GM12878 (cell line): ENCODE measurements around the gene GTF2H1. TPM values are rescaled to one million over a fixed set of nuclear protein-coding genes. Genes with fewer than 3 reads are reported as not detected.

Experiments used
- ATAC-seq: fragments of 200-7000 bp; cut with Tn5 transposase; 3 replicates; pipeline ENCODE4 v1.9.1; 2020; ENCODE audit warnings: mild to moderate bottlenecking, moderate library complexity
- BruUV-seq: library from RNA; stranded (reverse); fragments of 400-500 nt; replicated peaks from 2 replicates; lab custom pipeline; 2021; lab: Mats Ljungman, UMichigan
- CTCF ChIA-PET: fragments of 300-600 bp; sonication (Branson Sonifier 250); formaldehyde crosslinking; extraction: SDS; loops from one replicate; lab custom pipeline; 2021; ENCODE audit warnings: inconsistent platforms; lab: Yijun Ruan, JAX
- POLR2A ChIA-PET: fragments of 350-600 bp; formaldehyde crosslinking; extraction: SDS; loops from one replicate; lab custom pipeline; 2021; ENCODE audit warnings: inconsistent platforms; lab: Charles Lee
- RAD21 ChIA-PET: fragments of 300-600 bp; sonication (Branson Sonifier 250); formaldehyde crosslinking; loops from one replicate; lab custom pipeline; 2023; ENCODE audit warnings: antibody characterized with exemption; ENCODE audit not compliant: unreplicated experiment; lab: Charles Lee
- SMC1A ChIA-PET: fragments of 300-600 bp; sonication (Branson Sonifier 250); formaldehyde crosslinking; loops from one replicate; lab custom pipeline; 2023; ENCODE audit not compliant: unreplicated experiment, uncharacterized antibody; lab: Charles Lee
- DNase-seq: peaks from one replicate; pipeline ENCODE4 v3.0.0-alpha.2; 2011; ENCODE audit warnings: low read depth, low spot score
- FAIRE-seq: peaks from 3 replicates; lab custom pipeline; 2011; peaks lifted over from hg19 to GRCh38; lab: Jason Lieb, UNC
- H2AFZ ChIP-seq: 2 replicates; pipeline ENCODE4 v1.6.0; 2011; ENCODE audit warnings: low read depth, low read length, control low read depth; ENCODE audit not compliant: control insufficient read depth
- H3K27ac ChIP-seq: 2 replicates; pipeline ENCODE4 v1.5.1; 2011; ENCODE audit warnings: control low read depth; ENCODE audit not compliant: control insufficient read depth, insufficient read depth
- H3K27me3 ChIP-seq, 2 experiments: replicated peaks in 1 of 2; 2 replicates each; pipeline versions ENCODE4 v1.6.0 to v1.6.1; 2011; ENCODE audit warnings: low read length in 1 of 2; ENCODE audit not compliant: control insufficient read depth in 2 of 2, insufficient read depth in 2 of 2
- H3K36me3 ChIP-seq, 2 experiments: 2 replicates each; pipeline ENCODE4 v1.5.1; 2011; ENCODE audit warnings: low read length in 1 of 2; ENCODE audit not compliant: control insufficient read depth in 2 of 2, insufficient read depth in 2 of 2
- H3K4me1 ChIP-seq: 2 replicates; pipeline ENCODE4 v1.6.1; 2011; ENCODE audit warnings: mild to moderate bottlenecking, low read length, moderate library complexity, mixed read lengths; ENCODE audit not compliant: control insufficient read depth, insufficient read depth
- H3K4me2 ChIP-seq: 2 replicates; pipeline ENCODE4 v1.6.0; 2011; ENCODE audit warnings: control low read depth; ENCODE audit not compliant: control insufficient read depth, insufficient read depth
- H3K4me3 ChIP-seq: fragments of 200-600 bp; sonication (generic); 2 replicates; pipeline ENCODE4 v1.5.1; 2016
- H3K79me2 ChIP-seq: 2 replicates; pipeline ENCODE4 v1.6.0; 2011; ENCODE audit warnings: low read length; ENCODE audit not compliant: control insufficient read depth, insufficient read depth
- H3K9ac ChIP-seq: 2 replicates; pipeline ENCODE4 v1.8.0; 2011; ENCODE audit warnings: low read length, control low read depth, mixed read lengths; ENCODE audit not compliant: control insufficient read depth, insufficient read depth
- H3K9me3 ChIP-seq: replicated peaks from 3 replicates; pipeline ENCODE4 v1.5.1; 2011; ENCODE audit warnings: mild to moderate bottlenecking, low read length; ENCODE audit not compliant: control insufficient read depth, insufficient read depth
- H4K20me1 ChIP-seq: 2 replicates; pipeline ENCODE4 v1.6.0; 2011; ENCODE audit not compliant: control insufficient read depth, insufficient read depth
- GATAD2B ChIP-seq: fragments of 450-650 bp; conservative IDR thresholded peaks from 2 replicates; pipeline ENCODE4 v1.6.1; 2017; ENCODE audit warnings: low read depth, mild to moderate bottlenecking, moderate library complexity
- IRF4 ChIP-seq: IDR thresholded peaks from 2 replicates; pipeline ENCODE4 v1.6.1; 2011; ENCODE audit warnings: low read depth, low read length
- RELB ChIP-seq: fragments of 450-650 bp; IDR thresholded peaks from 2 replicates; pipeline ENCODE4 v1.6.1; 2017; ENCODE audit warnings: low read depth, mild to moderate bottlenecking, moderate library complexity
- STAT1 ChIP-seq: fragments of 450-650 bp; conservative IDR thresholded peaks from 2 replicates; pipeline ENCODE4 v1.6.1; 2014; ENCODE audit warnings: antibody characterized with exemption, mild to moderate bottlenecking
- TBL1XR1 ChIP-seq: IDR thresholded peaks from 2 replicates; pipeline ENCODE4 v1.6.1; 2012; ENCODE audit warnings: low read depth, low read length, improper control_type of control experiment
- TCF3 ChIP-seq: IDR thresholded peaks from 2 replicates; pipeline ENCODE4 v1.6.1; 2012; ENCODE audit warnings: low read depth, mild to moderate bottlenecking, low read length, borderline replicate concordance; ENCODE audit not compliant: insufficient read depth
- WGBS: methylation state at CpG from one replicate; pipeline ENCODE4 v1.1.6; 2016; ENCODE audit warnings: low lambda C conversion rate; ENCODE audit not compliant: insufficient replicate concordance, insufficient coverage; ENCODE audit errors: missing lambda C conversion rate; 5-methylcytosine and 5-hydroxymethylcytosine counted together
- in situ Hi-C: fragments of 300-500 bp; cut with MboI; formaldehyde crosslinking; loops from 9 replicates; pipeline ENCODE4 v1.14.3; 2018; ENCODE audit warnings: mixed read lengths
- intact Hi-C: fragments of 100-400 bp; cut with micrococcal nuclease; formaldehyde crosslinking; loops from one replicate; pipeline ENCODE4 v1.14.2; 2022; ENCODE audit not compliant: unreplicated experiment
- polyA plus RNA-seq, 11 experiments: library from polyadenylated mRNA; depleted of rRNA in 4 of 11; unstranded in 6 of 11; stranded (reverse) in 5 of 11; fragments of >200 nt; fragmentation: Nextera tagmentation in 4 of 11; fragmentation: Illumina TruSeq in 1 of 11; extraction: Ambion mirVana in 4 of 11; extraction: Trizol in 1 of 11; gene quantifications; 1 replicate in 1 of 11; 2 replicates in 10 of 11; pipeline versions ENCODE4 v1.2.1 to v1.2.3, GENCODE V29; 2011 to 2016; ENCODE audit warnings: inconsistent platforms in 2 of 11, missing spikeins in 2 of 11, low read depth in 1 of 11
- total RNA-seq, 4 experiments: library from RNA; depleted of rRNA in 3 of 4; stranded (reverse); fragments of >200 nt in 3 of 4; fragmentation: Illumina TruSeq in 1 of 4; extraction: Trizol in 1 of 4; gene quantifications; 2 replicates each; pipeline versions ENCODE4 v1.2.1 to v1.2.3, GENCODE V29; 2013 to 2021
- TF ChIP-seq, protein P1 (sequence below): IDR thresholded peaks from 2 replicates; pipeline ENCODE4 v1.6.1; 2012; ENCODE audit warnings: improper control_type of control experiment, low read depth, low read length; ENCODE audit not compliant: insufficient replicate concordance

GTF2H1 gene
- total and polyA plus RNA-seq, 10 of the 15 experiments (the other 5 are each of a cell fraction or from before 2014, with no cell fraction given): 36.7 to 68.8 (median 46.6) TPM

GRCh38 chr11:18309691-18310090, 12.7 kb upstream of the GTF2H1 start:
- Histone ChIP-seq H4K20me1 (no peaks in the 10 kb centered on the region), H2AFZ (no peak overlapping the region), H3K27ac (no peak overlapping the region), H3K9ac (no peak overlapping the region), H3K4me1 (peaks cover 22% of the 10 kb centered on the region), H3K4me2 (no peak overlapping the region), H3K27me3 (no peaks in the 10 kb centered on the region), H3K36me3 (peaks cover 2 to 32% of the 10 kb centered on the region in 2 experiments), H3K4me3 (no peak overlapping the region), H3K9me3 (no peaks in the 10 kb centered on the region), H3K79me2 (peaks cover 24% of the 10 kb centered on the region)
- ChIA-PET POLR2A (interaction anchor here (0.6 kb wide), 1 partner anchor 29 kb away, joined by 4 read pairs; no protein-coding TSS in a partner anchor), RAD21 (no interaction called here), SMC1A (interaction anchor here (2.0 to 5.3 kb wide), 2 partner anchors 11 to 15 kb away, joined by 6 to 29 read pairs; partner anchors contain the start of genes GTF2H1 and HPS5), CTCF (interaction anchor here (1.1 to 1.2 kb wide), 2 partner anchors 91 to 94 kb away, joined by 3 read pairs; no protein-coding TSS in a partner anchor)
- intact Hi-C loops: no loop called here
- no peak for DNase-seq
- in situ Hi-C loops: no loop called here
- no peak for ATAC-seq
- BruUV-seq: no TSS peak
- no peak for FAIRE-seq
- WGBS: 97% methylated on average over 5 of the region's 5 CpGs
- TF ChIP-seq STAT1 (no peak), TBL1XR1 (no peak), GATAD2B (no peak)

- ATAC-seq (peak; percentile 84), FAIRE-seq (peak; percentile 90), DNase-seq (peak; percentile 70)
- 0 out of 2 replicates have a peak overlapping the region, but pooled peaks have one; percentile 21 for H3K4me2 ChIP-seq
- no peaks in the 10 kb centered on the region for H3K9me3 ChIP-seq
- H3K4me3 ChIP-seq: no peak overlapping the region
- no peaks in the 10 kb centered on the region for H3K27me3 ChIP-seq
- POLR2A ChIA-PET: interaction anchor here (2.4 kb wide), 1 partner anchor 11 kb away, joined by 13 read pairs; the partner anchor contains the start of genes GTF2H1 and HPS5
- H3K27ac ChIP-seq: peak overlapping the region; percentile 47
- no peak overlapping the region for H2AFZ ChIP-seq
- intact Hi-C loops: no loop called here
- in situ Hi-C loops: no loop called here
- SMC1A ChIA-PET: interaction anchor here (0.8 to 3.9 kb wide), 4 partner anchors 10 to 47 kb away, joined by 3 to 29 read pairs (median 3); partner anchors contain the start of gene HPS5
- peaks cover 22% of the 10 kb centered on the region for H3K4me1 ChIP-seq
- no peaks in the 10 kb centered on the region for H4K20me1 ChIP-seq
- BruUV-seq: no TSS peak
- CTCF ChIA-PET: interaction anchor here (0.9 to 1.8 kb wide), 6 partner anchors 9 to 333 kb away, joined by 3 to 7 read pairs (median 4); no protein-coding TSS in a partner anchor
- WGBS: 41% methylated on average over 6 of the region's 6 CpGs
- RAD21 ChIA-PET: interaction anchor here (1.3 to 6.1 kb wide), 2 partner anchors 9 to 67 kb away, joined by 4 to 29 read pairs; no protein-coding TSS in a partner anchor
- peaks cover 31% of the 10 kb centered on the region for H3K79me2 ChIP-seq
- peaks cover 2 to 30% of the 10 kb centered on the region in 2 experiments for H3K36me3 ChIP-seq
- no peak overlapping the region for H3K9ac ChIP-seq
- peak; percentile 45; the same call in 1 of the 2 replicates for TF ChIP-seq IRF4
- TF ChIP-seq GATAD2B: peak; percentile 30; the same call in 1 of the 2 replicates
- TF ChIP-seq, protein P1, sequence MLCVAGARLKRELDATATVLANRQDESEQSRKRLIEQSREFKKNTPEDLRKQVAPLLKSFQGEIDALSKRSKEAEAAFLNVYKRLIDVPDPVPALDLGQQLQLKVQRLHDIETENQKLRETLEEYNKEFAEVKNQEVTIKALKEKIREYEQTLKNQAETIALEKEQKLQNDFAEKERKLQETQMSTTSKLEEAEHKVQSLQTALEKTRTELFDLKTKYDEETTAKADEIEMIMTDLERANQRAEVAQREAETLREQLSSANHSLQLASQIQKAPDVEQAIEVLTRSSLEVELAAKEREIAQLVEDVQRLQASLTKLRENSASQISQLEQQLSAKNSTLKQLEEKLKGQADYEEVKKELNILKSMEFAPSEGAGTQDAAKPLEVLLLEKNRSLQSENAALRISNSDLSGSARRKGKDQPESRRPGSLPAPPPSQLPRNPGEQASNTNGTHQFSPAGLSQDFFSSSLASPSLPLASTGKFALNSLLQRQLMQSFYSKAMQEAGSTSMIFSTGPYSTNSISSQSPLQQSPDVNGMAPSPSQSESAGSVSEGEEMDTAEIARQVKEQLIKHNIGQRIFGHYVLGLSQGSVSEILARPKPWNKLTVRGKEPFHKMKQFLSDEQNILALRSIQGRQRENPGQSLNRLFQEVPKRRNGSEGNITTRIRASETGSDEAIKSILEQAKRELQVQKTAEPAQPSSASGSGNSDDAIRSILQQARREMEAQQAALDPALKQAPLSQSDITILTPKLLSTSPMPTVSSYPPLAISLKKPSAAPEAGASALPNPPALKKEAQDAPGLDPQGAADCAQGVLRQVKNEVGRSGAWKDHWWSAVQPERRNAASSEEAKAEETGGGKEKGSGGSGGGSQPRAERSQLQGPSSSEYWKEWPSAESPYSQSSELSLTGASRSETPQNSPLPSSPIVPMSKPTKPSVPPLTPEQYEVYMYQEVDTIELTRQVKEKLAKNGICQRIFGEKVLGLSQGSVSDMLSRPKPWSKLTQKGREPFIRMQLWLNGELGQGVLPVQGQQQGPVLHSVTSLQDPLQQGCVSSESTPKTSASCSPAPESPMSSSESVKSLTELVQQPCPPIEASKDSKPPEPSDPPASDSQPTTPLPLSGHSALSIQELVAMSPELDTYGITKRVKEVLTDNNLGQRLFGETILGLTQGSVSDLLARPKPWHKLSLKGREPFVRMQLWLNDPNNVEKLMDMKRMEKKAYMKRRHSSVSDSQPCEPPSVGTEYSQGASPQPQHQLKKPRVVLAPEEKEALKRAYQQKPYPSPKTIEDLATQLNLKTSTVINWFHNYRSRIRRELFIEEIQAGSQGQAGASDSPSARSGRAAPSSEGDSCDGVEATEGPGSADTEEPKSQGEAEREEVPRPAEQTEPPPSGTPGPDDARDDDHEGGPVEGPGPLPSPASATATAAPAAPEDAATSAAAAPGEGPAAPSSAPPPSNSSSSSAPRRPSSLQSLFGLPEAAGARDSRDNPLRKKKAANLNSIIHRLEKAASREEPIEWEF: peak; percentile 33
- peak; percentile 27; the same call in 1 of the 2 replicates for TF ChIP-seq RELB
- no peak for TF ChIP-seq TCF3
These were observed 11.5 kb upstream of the GTF2H1 start for GRCh38 chr11:18310800-18311340.
